ENCODE data around the gene USH2A.

USH2A gene

DNA sequence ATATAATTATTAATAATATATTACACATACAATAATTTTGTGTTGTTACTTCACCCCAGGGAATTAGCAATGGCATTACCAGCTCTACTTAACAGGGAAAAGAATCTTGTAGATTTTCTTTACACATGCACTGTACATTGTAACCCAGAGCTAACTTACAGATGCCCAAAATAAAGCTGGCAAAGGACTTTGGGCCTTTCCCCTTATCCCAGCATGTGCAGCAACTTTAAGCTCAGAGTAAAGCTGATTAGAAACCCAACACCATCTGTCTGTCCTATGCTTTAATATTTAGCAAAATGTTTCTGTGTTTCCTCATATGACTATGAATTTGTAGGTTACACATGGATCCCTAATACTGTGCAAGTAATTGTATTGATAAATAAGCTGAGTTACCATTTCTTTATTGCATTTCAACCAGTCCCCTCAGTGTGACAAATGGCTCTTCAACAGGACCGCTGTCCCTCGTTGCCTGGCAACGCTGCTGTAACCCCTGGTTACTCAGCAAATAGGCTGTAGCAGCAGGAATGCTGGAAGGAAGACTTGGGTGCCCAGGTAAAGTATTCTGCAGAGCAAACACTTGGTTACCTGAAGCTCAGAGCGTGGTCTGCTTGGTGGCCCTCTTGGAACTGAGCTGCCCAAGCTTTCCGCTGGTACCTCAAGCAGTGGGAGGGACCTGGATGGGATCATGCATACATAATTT is at the start of gene USH2A:
USH2A (minus strand) TSS at position 628 of the 700 bp plus-strand sequence. CDS start 1,112 bp downstream, outside the sequence.
- Histone ChIP-seq H3K27me3 (ENCODE audit: control insufficient read depth, insufficient read depth, low read length) (no peaks in the 10 kb centered on the region), H3K4me1 (ENCODE audit: control insufficient read depth, low read depth, low read length) (no peaks in the 10 kb centered on the region), H3K4me3 (ENCODE audit: low read length) (no peak within 1 kb of the TSS), H3K36me3 (ENCODE audit: control insufficient read depth, low read depth, low read length) (no peaks in the 10 kb centered on the region), H3K9me3 (ENCODE audit: control insufficient read depth, low read depth, low read length) (no peaks in the 10 kb centered on the region), H3K9ac (ENCODE audit: low read length) (no peak within 1 kb of the TSS), H3K27ac (ENCODE audit: low read length) (no peak within 1 kb of the TSS)

- H3K36me3 ChIP-seq (ENCODE audit: control insufficient read depth, low read depth, low read length), result no peaks in the 10 kb centered on the region
- no peaks in the 10 kb centered on the region for H3K9me3 ChIP-seq (ENCODE audit: control insufficient read depth, low read depth, low read length)
- no peak overlapping the region for H3K27ac ChIP-seq (ENCODE audit: low read length)
- H3K27me3 ChIP-seq (ENCODE audit: control insufficient read depth, insufficient read depth, low read length), result no peaks in the 10 kb centered on the region
- no peak overlapping the region for H3K9ac ChIP-seq (ENCODE audit: low read length)
- no peak overlapping the region for H3K4me3 ChIP-seq (ENCODE audit: low read length)
- peaks cover 6% of the 10 kb centered on the region for H3K4me1 ChIP-seq (ENCODE audit: control insufficient read depth, low read depth, low read length)
Observed at GRCh38 chr1:216466162-216466801, 43.0 kb upstream of the USH2A start.

- H3K27ac ChIP-seq (ENCODE audit: low read length), result no peak overlapping the region
- no peak overlapping the region for H3K4me3 ChIP-seq (ENCODE audit: low read length)
- no peak overlapping the region for H3K9ac ChIP-seq (ENCODE audit: low read length)
- H3K4me1 ChIP-seq (ENCODE audit: control insufficient read depth, low read depth, low read length), result peaks cover 7% of the 10 kb centered on the region
- H3K9me3 ChIP-seq (ENCODE audit: control insufficient read depth, low read depth, low read length), result no peaks in the 10 kb centered on the region
- H3K36me3 ChIP-seq (ENCODE audit: control insufficient read depth, low read depth, low read length), result no peaks in the 10 kb centered on the region
- H3K27me3 ChIP-seq (ENCODE audit: control insufficient read depth, insufficient read depth, low read length), result no peaks in the 10 kb centered on the region
Observed at GRCh38 chr1:216464489-216464888, 41.2 kb upstream of the USH2A start.

DNA sequence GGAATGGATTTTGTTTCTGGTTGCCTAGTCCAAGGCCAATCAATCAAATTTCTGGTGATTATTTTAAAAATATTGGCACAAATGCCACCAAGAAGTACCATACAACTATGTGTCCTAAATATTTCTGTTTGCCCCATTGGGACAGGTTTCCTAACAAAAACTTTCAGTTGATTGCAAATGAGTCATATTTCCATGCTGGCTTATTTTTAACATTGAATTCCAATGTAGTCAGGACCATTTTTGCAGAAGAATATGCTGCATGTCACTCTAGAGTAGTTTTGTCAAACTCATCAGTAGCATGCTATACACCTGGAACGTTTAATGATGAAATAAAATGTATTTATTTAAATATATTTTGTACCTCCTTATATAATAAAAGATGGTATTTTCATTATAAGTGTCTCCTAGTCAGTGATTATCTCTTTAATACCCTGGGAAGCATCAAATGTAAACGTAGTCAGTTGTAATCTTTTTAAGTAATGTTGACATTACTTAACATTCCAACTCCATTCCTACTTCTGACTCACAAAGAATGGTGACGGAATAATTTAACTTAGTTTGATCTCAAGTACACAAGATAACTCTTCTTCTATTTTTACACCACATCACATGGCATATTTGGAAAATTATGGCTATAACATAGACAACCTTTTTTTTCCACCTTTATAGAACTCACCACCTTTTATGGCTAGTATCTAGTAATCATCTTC is 39.0 kb upstream of the USH2A start:
- Histone ChIP-seq H3K27me3 (ENCODE audit: control insufficient read depth, insufficient read depth, low read length) (no peaks in the 10 kb centered on the region), H3K27ac (ENCODE audit: low read length) (no peak overlapping the region), H3K9me3 (ENCODE audit: control insufficient read depth, low read depth, low read length) (no peaks in the 10 kb centered on the region), H3K4me3 (ENCODE audit: low read length) (no peak overlapping the region), H3K36me3 (ENCODE audit: control insufficient read depth, low read depth, low read length) (no peaks in the 10 kb centered on the region), H3K4me1 (ENCODE audit: control insufficient read depth, low read depth, low read length) (peaks cover 7% of the 10 kb centered on the region), H3K9ac (ENCODE audit: low read length) (no peak overlapping the region)

DNA sequence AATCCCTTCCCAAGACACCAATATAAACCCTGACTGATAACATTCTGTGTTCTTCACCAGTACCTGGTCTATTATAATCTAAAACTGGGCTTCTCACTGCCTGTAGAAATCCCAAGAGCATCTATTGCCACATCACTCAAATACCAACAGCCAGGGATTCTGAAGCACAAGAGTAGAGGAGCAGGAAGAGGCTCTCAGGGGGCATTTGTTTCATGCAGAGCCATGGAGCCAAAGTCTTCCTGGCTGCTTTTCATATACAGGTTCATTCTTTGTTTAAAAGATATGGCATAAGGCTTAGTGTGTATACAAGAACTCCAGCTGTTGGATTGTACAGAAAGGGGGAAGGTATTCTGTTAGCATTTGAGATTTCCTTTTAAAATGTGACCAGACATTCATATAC is 38.2 kb upstream of the USH2A start:
- Histone ChIP-seq H3K9me3 (ENCODE audit: control insufficient read depth, low read depth, low read length) (no peaks in the 10 kb centered on the region), H3K27ac (ENCODE audit: low read length) (no peak overlapping the region), H3K27me3 (ENCODE audit: control insufficient read depth, insufficient read depth, low read length) (no peaks in the 10 kb centered on the region), H3K9ac (ENCODE audit: low read length) (no peak overlapping the region), H3K4me1 (ENCODE audit: control insufficient read depth, low read depth, low read length) (peaks cover 14% of the 10 kb centered on the region), H3K4me3 (ENCODE audit: low read length) (no peak overlapping the region), H3K36me3 (ENCODE audit: control insufficient read depth, low read depth, low read length) (no peaks in the 10 kb centered on the region)

DNA sequence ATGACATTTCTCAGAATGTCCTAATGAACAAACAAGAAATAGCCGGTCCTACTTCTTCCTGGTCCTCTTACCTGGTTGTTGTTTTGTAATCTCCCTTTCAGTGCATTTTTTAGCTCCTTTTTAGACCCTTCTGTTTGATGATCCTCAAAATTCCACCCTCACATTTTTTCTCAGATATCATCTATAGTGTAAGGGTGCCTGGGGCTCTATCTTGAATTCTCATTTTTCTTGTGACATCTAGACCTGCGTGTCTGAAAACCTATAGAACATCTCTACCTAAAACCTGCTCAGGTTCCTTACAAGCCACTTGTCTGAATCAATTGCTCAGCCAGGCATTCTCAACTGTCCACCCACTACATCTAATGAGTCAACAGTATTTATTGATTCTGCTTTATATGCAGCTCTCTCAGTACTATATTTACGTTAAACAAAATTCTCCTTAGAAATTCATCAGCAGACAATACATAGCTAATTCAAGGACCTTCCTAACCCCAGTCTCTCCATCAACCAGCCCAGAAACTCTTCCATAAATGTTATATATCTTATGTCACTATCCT is 36.5 kb upstream of the USH2A start:
- Histone ChIP-seq H3K27ac (ENCODE audit: low read length) (no peak overlapping the region), H3K27me3 (ENCODE audit: control insufficient read depth, insufficient read depth, low read length) (no peaks in the 10 kb centered on the region), H3K9ac (ENCODE audit: low read length) (no peak overlapping the region), H3K36me3 (ENCODE audit: control insufficient read depth, low read depth, low read length) (no peaks in the 10 kb centered on the region), H3K4me3 (ENCODE audit: low read length) (no peak overlapping the region), H3K9me3 (ENCODE audit: control insufficient read depth, low read depth, low read length) (no peaks in the 10 kb centered on the region), H3K4me1 (ENCODE audit: control insufficient read depth, low read depth, low read length) (peaks cover 15% of the 10 kb centered on the region)

GRCh38 chr1:216458812-216459211 is 35.6 kb upstream of the USH2A start:
- no peaks in the 10 kb centered on the region for H3K9me3 ChIP-seq (ENCODE audit: control insufficient read depth, low read depth, low read length)
- no peaks in the 10 kb centered on the region for H3K36me3 ChIP-seq (ENCODE audit: control insufficient read depth, low read depth, low read length)
- H3K9ac ChIP-seq (ENCODE audit: low read length), result no peak overlapping the region
- H3K27me3 ChIP-seq (ENCODE audit: control insufficient read depth, insufficient read depth, low read length), result no peaks in the 10 kb centered on the region
- H3K4me3 ChIP-seq (ENCODE audit: low read length), result no peak overlapping the region
- no peak overlapping the region for H3K27ac ChIP-seq (ENCODE audit: low read length)
- peaks cover 15% of the 10 kb centered on the region for H3K4me1 ChIP-seq (ENCODE audit: control insufficient read depth, low read depth, low read length)

DNA sequence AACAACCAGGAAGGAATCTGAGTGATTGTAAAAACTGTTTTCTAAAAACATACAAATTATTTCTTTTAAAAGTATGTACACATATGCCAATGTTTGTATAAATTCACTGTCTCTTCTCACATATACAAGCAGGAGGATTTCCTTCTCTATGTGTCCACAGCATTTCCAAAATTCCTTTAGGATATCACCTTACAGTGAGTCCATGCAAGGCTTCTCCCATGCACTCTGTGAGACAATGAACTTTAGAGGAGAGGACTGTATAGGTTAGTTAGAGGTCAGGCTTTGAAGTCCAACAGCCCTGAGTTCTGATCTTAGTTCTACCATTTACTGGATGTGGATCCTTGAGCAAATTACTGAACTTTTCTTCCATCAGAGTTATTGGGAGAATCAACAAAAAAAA is 34.1 kb upstream of the USH2A start:
- H3K27me3 ChIP-seq (ENCODE audit: control insufficient read depth, insufficient read depth, low read length), result no peaks in the 10 kb centered on the region
- H3K4me1 ChIP-seq (ENCODE audit: control insufficient read depth, low read depth, low read length), result peaks cover 15% of the 10 kb centered on the region
- no peak overlapping the region for H3K9ac ChIP-seq (ENCODE audit: low read length)
- no peaks in the 10 kb centered on the region for H3K36me3 ChIP-seq (ENCODE audit: control insufficient read depth, low read depth, low read length)
- H3K9me3 ChIP-seq (ENCODE audit: control insufficient read depth, low read depth, low read length), result no peaks in the 10 kb centered on the region
- no peak overlapping the region for H3K4me3 ChIP-seq (ENCODE audit: low read length)
- H3K27ac ChIP-seq (ENCODE audit: low read length), result no peak overlapping the region

DNA sequence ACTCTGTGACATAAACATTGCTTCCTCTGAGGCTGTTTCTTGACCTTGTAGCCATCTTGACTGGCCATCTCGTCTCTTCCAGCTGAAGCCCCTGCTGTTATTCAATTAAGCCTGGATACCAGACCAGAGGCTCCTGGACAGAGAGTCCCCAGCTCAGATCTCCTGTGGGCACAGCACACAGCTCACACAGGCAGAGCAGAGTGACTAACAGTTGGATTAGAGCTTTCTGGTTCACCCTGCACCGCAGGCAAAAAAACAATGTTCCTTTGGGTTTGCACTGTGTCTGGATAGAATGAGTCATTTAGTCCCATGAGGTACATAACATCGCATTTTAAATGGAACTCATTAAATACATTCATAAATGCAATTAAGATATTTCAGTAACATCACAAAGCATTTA is 33.4 kb upstream of the USH2A start:
- H3K36me3 ChIP-seq (ENCODE audit: control insufficient read depth, low read depth, low read length), result no peaks in the 10 kb centered on the region
- H3K9ac ChIP-seq (ENCODE audit: low read length), result no peak overlapping the region
- no peak overlapping the region for H3K27ac ChIP-seq (ENCODE audit: low read length)
- H3K27me3 ChIP-seq (ENCODE audit: control insufficient read depth, insufficient read depth, low read length), result no peaks in the 10 kb centered on the region
- H3K4me1 ChIP-seq (ENCODE audit: control insufficient read depth, low read depth, low read length), result peaks cover 12% of the 10 kb centered on the region
- no peaks in the 10 kb centered on the region for H3K9me3 ChIP-seq (ENCODE audit: control insufficient read depth, low read depth, low read length)
- H3K4me3 ChIP-seq (ENCODE audit: low read length), result no peak overlapping the region

DNA sequence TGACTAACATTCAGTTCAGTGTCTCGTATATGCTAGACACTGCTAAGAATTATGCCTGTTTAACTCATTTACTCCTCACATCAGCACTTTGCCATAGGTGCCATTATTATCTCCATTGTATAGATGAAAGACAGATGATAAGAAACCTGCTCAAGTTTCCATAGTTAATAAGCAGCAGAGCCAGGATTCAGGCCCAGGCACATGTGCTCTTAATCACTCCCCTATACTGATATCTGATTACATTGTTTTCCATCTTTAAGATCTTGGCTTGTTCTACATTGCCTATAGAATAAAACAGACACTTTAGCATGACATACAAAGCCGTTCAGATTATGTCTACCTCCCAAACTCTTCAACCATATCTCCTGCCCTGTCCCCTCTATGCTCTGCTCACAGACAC is 30.5 kb upstream of the USH2A start:
- Histone ChIP-seq H3K9ac (ENCODE audit: low read length) (no peak overlapping the region), H3K36me3 (ENCODE audit: control insufficient read depth, low read depth, low read length) (no peaks in the 10 kb centered on the region), H3K4me3 (ENCODE audit: low read length) (no peak overlapping the region), H3K27me3 (ENCODE audit: control insufficient read depth, insufficient read depth, low read length) (no peaks in the 10 kb centered on the region), H3K4me1 (ENCODE audit: control insufficient read depth, low read depth, low read length) (peaks cover 8% of the 10 kb centered on the region), H3K27ac (ENCODE audit: low read length) (no peak overlapping the region), H3K9me3 (ENCODE audit: control insufficient read depth, low read depth, low read length) (no peaks in the 10 kb centered on the region)

DNA sequence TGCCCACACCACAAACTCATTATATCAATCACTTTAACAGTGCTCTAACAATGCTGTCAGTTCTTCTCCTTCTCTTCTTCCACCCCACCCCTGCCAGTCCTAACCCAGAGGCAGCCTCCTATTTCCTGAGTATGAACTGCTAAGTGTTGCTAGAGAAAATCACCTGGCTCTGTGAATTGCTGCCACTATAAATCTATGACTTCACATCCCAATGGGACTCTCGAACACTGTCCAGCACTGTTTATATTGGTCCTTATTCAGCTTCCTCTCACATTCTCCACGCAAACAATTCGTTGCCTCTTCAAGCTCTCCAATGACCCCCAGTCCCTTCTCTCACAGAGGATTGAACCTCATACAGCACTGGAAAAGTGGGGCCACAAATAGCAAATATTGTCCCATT is 27.0 kb upstream of the USH2A start:
- no peaks in the 10 kb centered on the region for H3K36me3 ChIP-seq (ENCODE audit: control insufficient read depth, low read depth, low read length)

More for the DNA sequence above, 27.0 kb upstream of the USH2A start:
- Histone ChIP-seq H3K4me3 (ENCODE audit: low read length) (no peak overlapping the region), H3K9ac (ENCODE audit: low read length) (no peak overlapping the region), H3K9me3 (ENCODE audit: control insufficient read depth, low read depth, low read length) (no peaks in the 10 kb centered on the region), H3K27ac (ENCODE audit: low read length) (no peak overlapping the region), H3K27me3 (ENCODE audit: control insufficient read depth, insufficient read depth, low read length) (no peaks in the 10 kb centered on the region), H3K4me1 (ENCODE audit: control insufficient read depth, low read depth, low read length) (no peaks in the 10 kb centered on the region)
